ENCODE measurements around the gene C17orf107. TPM values are rescaled to one million over a fixed set of nuclear protein-coding genes. Genes with fewer than 3 reads are reported as not detected.

Gene C17orf107
- total and polyA plus RNA-seq, 2 of the 13 experiments (the other 11 are each of a cell fraction or from before 2014, with no cell fraction given) = 0.20 to 0.59 TPM

DNA sequence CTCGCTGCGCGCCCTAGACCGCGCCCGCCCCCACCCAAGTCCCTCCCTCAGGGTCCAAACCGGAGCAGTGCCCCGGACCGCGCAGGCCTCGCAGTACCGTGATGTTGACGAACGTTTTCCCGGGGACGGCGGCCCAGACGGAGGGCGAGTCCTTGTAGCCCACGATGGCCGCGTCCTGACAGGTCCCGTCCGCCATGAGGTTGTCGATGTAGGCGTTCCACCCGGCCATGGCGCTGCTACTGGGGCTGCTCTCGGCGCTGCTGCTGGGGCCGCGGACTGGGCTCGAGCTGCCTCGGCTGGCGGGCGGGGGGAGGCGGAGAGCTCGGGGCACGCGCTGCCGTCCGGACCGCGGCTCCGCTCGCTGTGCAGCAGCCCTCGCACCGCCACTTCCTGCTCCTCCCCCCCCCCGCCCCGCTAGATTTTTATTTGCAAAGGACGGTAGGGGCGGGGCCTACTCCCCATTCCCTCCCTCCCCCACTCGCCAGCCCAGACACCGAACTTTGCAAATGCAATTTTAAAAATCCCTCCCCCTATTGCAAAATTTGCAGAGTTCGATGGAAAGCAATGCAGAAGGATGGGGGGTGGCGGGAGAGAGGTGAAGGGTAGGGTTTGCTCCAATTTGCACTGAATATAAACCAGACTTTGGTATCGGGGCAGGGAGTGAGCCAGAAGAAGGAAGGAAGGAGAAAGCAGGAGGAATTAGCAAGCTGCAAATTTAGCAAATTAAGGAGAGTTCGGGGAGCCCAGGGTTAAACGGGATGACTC lies 49.0 kb downstream of the C17orf107 start, which contains the start of gene PFN1 (continued):
- TF ChIP-seq ZNF782 (CRISPR knock-in tag; IDR thresholded peaks at IDR 0.05; ENCODE audit: borderline replicate concordance) = no peak
- peak; percentile 23; the same call in 1 of the 2 replicates for TF ChIP-seq ZFX (CRISPR knock-in tag; IDR thresholded peaks at IDR 0.05; ENCODE audit: low read depth)
- TF ChIP-seq, protein P1, sequence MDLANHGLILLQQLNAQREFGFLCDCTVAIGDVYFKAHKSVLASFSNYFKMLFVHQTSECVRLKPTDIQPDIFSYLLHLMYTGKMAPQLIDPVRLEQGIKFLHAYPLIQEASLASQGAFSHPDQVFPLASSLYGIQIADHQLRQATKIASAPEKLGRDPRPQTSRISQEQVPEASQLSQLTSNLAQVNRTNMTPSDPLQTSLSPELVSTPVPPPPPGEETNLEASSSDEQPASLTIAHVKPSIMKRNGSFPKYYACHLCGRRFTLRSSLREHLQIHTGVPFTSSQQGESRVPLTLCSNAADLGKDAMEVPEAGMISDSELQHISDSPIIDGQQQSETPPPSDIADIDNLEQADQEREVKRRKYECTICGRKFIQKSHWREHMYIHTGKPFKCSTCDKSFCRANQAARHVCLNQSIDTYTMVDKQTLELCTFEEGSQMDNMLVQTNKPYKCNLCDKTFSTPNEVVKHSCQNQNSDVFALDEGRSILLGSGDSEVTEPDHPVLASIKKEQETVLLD (CRISPR knock-in tag; IDR thresholded peaks at IDR 0.05; ENCODE audit: low read depth) = peak; percentile 85
- TF ChIP-seq PHF21A (CRISPR knock-in tag; IDR thresholded peaks at IDR 0.05) = no peak; the same call in 1 of the 2 replicates
- TF ChIP-seq THAP11 (CRISPR knock-in tag; IDR thresholded peaks at IDR 0.05) = no peak; the same call in none of the 2 replicates
- peak; percentile 27; the same call in 1 of the 2 replicates for TF ChIP-seq ZNF160 (CRISPR knock-in tag; IDR thresholded peaks at IDR 0.05)
- TF ChIP-seq, protein P2, sequence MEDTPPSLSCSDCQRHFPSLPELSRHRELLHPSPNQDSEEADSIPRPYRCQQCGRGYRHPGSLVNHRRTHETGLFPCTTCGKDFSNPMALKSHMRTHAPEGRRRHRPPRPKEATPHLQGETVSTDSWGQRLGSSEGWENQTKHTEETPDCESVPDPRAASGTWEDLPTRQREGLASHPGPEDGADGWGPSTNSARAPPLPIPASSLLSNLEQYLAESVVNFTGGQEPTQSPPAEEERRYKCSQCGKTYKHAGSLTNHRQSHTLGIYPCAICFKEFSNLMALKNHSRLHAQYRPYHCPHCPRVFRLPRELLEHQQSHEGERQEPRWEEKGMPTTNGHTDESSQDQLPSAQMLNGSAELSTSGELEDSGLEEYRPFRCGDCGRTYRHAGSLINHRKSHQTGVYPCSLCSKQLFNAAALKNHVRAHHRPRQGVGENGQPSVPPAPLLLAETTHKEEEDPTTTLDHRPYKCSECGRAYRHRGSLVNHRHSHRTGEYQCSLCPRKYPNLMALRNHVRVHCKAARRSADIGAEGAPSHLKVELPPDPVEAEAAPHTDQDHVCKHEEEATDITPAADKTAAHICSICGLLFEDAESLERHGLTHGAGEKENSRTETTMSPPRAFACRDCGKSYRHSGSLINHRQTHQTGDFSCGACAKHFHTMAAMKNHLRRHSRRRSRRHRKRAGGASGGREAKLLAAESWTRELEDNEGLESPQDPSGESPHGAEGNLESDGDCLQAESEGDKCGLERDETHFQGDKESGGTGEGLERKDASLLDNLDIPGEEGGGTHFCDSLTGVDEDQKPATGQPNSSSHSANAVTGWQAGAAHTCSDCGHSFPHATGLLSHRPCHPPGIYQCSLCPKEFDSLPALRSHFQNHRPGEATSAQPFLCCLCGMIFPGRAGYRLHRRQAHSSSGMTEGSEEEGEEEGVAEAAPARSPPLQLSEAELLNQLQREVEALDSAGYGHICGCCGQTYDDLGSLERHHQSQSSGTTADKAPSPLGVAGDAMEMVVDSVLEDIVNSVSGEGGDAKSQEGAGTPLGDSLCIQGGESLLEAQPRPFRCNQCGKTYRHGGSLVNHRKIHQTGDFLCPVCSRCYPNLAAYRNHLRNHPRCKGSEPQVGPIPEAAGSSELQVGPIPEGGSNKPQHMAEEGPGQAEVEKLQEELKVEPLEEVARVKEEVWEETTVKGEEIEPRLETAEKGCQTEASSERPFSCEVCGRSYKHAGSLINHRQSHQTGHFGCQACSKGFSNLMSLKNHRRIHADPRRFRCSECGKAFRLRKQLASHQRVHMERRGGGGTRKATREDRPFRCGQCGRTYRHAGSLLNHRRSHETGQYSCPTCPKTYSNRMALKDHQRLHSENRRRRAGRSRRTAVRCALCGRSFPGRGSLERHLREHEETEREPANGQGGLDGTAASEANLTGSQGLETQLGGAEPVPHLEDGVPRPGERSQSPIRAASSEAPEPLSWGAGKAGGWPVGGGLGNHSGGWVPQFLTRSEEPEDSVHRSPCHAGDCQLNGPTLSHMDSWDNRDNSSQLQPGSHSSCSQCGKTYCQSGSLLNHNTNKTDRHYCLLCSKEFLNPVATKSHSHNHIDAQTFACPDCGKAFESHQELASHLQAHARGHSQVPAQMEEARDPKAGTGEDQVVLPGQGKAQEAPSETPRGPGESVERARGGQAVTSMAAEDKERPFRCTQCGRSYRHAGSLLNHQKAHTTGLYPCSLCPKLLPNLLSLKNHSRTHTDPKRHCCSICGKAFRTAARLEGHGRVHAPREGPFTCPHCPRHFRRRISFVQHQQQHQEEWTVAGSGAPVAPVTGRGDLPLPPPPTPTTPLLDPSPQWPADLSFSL (CRISPR knock-in tag; IDR thresholded peaks at IDR 0.05) = no peak
- 0 out of 2 replicates have a peak, but pooled peaks have one; percentile 58 for TF ChIP-seq KLF12 (CRISPR knock-in tag; IDR thresholded peaks at IDR 0.05; ENCODE audit: borderline replicate concordance)
- peak; percentile 74 for TF ChIP-seq ZNF616 (CRISPR knock-in tag; IDR thresholded peaks at IDR 0.05; ENCODE audit: low read depth)
- TF ChIP-seq YEATS2 (CRISPR knock-in tag; IDR thresholded peaks at IDR 0.05; ENCODE audit: borderline replicate concordance) = no peak
- TF ChIP-seq ZNF460 (CRISPR knock-in tag; IDR thresholded peaks at IDR 0.05; ENCODE audit: borderline replicate concordance) = no peak; the same call in 1 of the 2 replicates
- TF ChIP-seq ZNF674 (CRISPR knock-in tag; IDR thresholded peaks at IDR 0.05; ENCODE audit: low read depth) = no peak
- TF ChIP-seq TAF15 (IDR thresholded peaks at IDR 0.05; ENCODE audit: low read depth, low read length, poor library complexity, severe bottlenecking) = no peak
- no peak for TF ChIP-seq RFXANK (CRISPR knock-in tag; IDR thresholded peaks at IDR 0.05)
- TF ChIP-seq MYNN (CRISPR knock-in tag; IDR thresholded peaks at IDR 0.05; ENCODE audit: low read depth) = 0 out of 2 replicates have a peak, but pooled peaks have one; percentile 59
- TF ChIP-seq ZSCAN30 (CRISPR knock-in tag; IDR thresholded peaks at IDR 0.05) = peak; percentile 21; the same call in 1 of the 2 replicates

Measured in HepG2 (cell line).